ENCODE measurements around the gene CLMN. TPM values are rescaled to one million over a fixed set of nuclear protein-coding genes. Genes with fewer than 3 reads are reported as not detected.

Gene CLMN
- polyA plus RNA-seq, 1 donor from 2014 or later = 0.57 TPM

- no peak for TF ChIP-seq POLR2AphosphoS5 (IDR thresholded peaks at IDR 0.05)
- TF ChIP-seq RAD21 (conservative IDR thresholded peaks at IDR 0.05) = no peak
- TF ChIP-seq, protein P1, sequence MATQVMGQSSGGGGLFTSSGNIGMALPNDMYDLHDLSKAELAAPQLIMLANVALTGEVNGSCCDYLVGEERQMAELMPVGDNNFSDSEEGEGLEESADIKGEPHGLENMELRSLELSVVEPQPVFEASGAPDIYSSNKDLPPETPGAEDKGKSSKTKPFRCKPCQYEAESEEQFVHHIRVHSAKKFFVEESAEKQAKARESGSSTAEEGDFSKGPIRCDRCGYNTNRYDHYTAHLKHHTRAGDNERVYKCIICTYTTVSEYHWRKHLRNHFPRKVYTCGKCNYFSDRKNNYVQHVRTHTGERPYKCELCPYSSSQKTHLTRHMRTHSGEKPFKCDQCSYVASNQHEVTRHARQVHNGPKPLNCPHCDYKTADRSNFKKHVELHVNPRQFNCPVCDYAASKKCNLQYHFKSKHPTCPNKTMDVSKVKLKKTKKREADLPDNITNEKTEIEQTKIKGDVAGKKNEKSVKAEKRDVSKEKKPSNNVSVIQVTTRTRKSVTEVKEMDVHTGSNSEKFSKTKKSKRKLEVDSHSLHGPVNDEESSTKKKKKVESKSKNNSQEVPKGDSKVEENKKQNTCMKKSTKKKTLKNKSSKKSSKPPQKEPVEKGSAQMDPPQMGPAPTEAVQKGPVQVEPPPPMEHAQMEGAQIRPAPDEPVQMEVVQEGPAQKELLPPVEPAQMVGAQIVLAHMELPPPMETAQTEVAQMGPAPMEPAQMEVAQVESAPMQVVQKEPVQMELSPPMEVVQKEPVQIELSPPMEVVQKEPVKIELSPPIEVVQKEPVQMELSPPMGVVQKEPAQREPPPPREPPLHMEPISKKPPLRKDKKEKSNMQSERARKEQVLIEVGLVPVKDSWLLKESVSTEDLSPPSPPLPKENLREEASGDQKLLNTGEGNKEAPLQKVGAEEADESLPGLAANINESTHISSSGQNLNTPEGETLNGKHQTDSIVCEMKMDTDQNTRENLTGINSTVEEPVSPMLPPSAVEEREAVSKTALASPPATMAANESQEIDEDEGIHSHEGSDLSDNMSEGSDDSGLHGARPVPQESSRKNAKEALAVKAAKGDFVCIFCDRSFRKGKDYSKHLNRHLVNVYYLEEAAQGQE (IDR thresholded peaks at IDR 0.05; ENCODE audit: borderline replicate concordance) = no peak
- no peak for TF ChIP-seq MXI1 (conservative IDR thresholded peaks at IDR 0.05; ENCODE audit: poor library complexity, severe bottlenecking)
- TF ChIP-seq TAF1 (IDR thresholded peaks at IDR 0.05; ENCODE audit: low read depth) = no peak
- no peak for TF ChIP-seq CTCF (IDR thresholded peaks at IDR 0.05; ENCODE audit: poor library complexity, severe bottlenecking)
- no peak for TF ChIP-seq EZH2 (IDR thresholded peaks at IDR 0.05; ENCODE audit: borderline replicate concordance, insufficient read depth, low read length, poor library complexity, severe bottlenecking)
- TF ChIP-seq SMC3 (conservative IDR thresholded peaks at IDR 0.05; ENCODE audit: poor library complexity) = no peak
- TF ChIP-seq EP300 (conservative IDR thresholded peaks at IDR 0.05; ENCODE audit: poor library complexity, severe bottlenecking) = no peak
- Histone ChIP-seq H3K4me3 (ENCODE audit: low read length) (no peak overlapping the region), H3K36me3 (ENCODE audit: insufficient read depth, low read length) (no peaks in the 10 kb centered on the region), H3K4me2 (ENCODE audit: low read length) (no peak overlapping the region), H4K20me1 (ENCODE audit: insufficient read depth) (no peaks in the 10 kb centered on the region), H3K79me2 (replicated peaks; ENCODE audit: insufficient read depth, low read length) (no peaks in the 10 kb centered on the region), H3K9ac (ENCODE audit: low read length) (no peak overlapping the region), H3F3A (ENCODE audit: insufficient read depth, low read length, poor library complexity, severe bottlenecking) (no peaks in the 10 kb centered on the region), H2AFZ (ENCODE audit: low read depth, low read length) (no peak overlapping the region), H3K27me3 (ENCODE audit: insufficient read depth, low read depth, low read length) (no peaks in the 10 kb centered on the region), H3K9me2 (ENCODE audit: insufficient read depth, low read length) (no peaks in the 10 kb centered on the region), H3K27ac (ENCODE audit: low read length) (no peak overlapping the region), H3K9me3 (ENCODE audit: low read length) (no peaks in the 10 kb centered on the region)
Measured at GRCh38 chr14:95208598-95208997, 111.1 kb downstream of the CLMN start.

GRCh38 chr14:95207475-95208233, 112.1 kb downstream of the CLMN start:
- no peaks in the 10 kb centered on the region for H3K36me3 ChIP-seq (ENCODE audit: insufficient read depth, low read length)
- no peaks in the 10 kb centered on the region for H4K20me1 ChIP-seq (ENCODE audit: insufficient read depth)
- H3K27ac ChIP-seq (ENCODE audit: low read length) = no peak overlapping the region
- no peaks in the 10 kb centered on the region for H3F3A ChIP-seq (ENCODE audit: insufficient read depth, low read length, poor library complexity, severe bottlenecking)
- no peak overlapping the region for H3K9ac ChIP-seq (ENCODE audit: low read length)
- TF ChIP-seq EZH2 (IDR thresholded peaks at IDR 0.05; ENCODE audit: borderline replicate concordance, insufficient read depth, low read length, poor library complexity, severe bottlenecking) (no peak), POLR2AphosphoS5 (IDR thresholded peaks at IDR 0.05) (no peak), RAD21 (conservative IDR thresholded peaks at IDR 0.05) (no peak), SMC3 (conservative IDR thresholded peaks at IDR 0.05; ENCODE audit: poor library complexity) (no peak), MXI1 (conservative IDR thresholded peaks at IDR 0.05; ENCODE audit: poor library complexity, severe bottlenecking) (no peak), CTCF (IDR thresholded peaks at IDR 0.05; ENCODE audit: poor library complexity, severe bottlenecking) (no peak), TAF1 (IDR thresholded peaks at IDR 0.05; ENCODE audit: low read depth) (no peak), EP300 (conservative IDR thresholded peaks at IDR 0.05; ENCODE audit: poor library complexity, severe bottlenecking) (no peak)
- TF ChIP-seq, protein P1 (IDR thresholded peaks at IDR 0.05; ENCODE audit: borderline replicate concordance) = no peak
- no peaks in the 10 kb centered on the region for H3K9me3 ChIP-seq (ENCODE audit: low read length)
- H3K4me2 ChIP-seq (ENCODE audit: low read length) = no peak overlapping the region
- H3K79me2 ChIP-seq (replicated peaks; ENCODE audit: insufficient read depth, low read length) = no peaks in the 10 kb centered on the region
- no peaks in the 10 kb centered on the region for H3K9me2 ChIP-seq (ENCODE audit: insufficient read depth, low read length)
- no peak overlapping the region for H2AFZ ChIP-seq (ENCODE audit: low read depth, low read length)
- no peak overlapping the region for H3K4me3 ChIP-seq (ENCODE audit: low read length)
- no peaks in the 10 kb centered on the region for H3K27me3 ChIP-seq (ENCODE audit: insufficient read depth, low read depth, low read length)

All from neural cell (in vitro differentiated cells).